SK-N-SH treated with all-trans-retinoic acid at 6 μM for 48 hours (cell line): ENCODE results near the gene AP3D1.

ENCODE experiments used
- ARNTL ChIP-seq: fragments of 450-650 bp; formaldehyde crosslinking; IDR thresholded peaks from 2 replicates; pipeline ENCODE4 v1.5.0; 2020; ENCODE audit warnings: low read depth, mild to moderate bottlenecking, moderate library complexity, borderline replicate concordance
- CSRNP3 ChIP-seq: fragments of 250-450 bp; sonication (Bioruptor Pico); IDR thresholded peaks from 2 replicates; pipeline ENCODE4 v1.5.1; 2021; ENCODE audit warnings: mild to moderate bottlenecking, moderate library complexity
- ESRRG ChIP-seq: fragments of 250-450 bp; sonication (Bioruptor Pico); IDR thresholded peaks from 2 replicates; pipeline ENCODE4 v1.6.1; 2021; ENCODE audit warnings: mild to moderate bottlenecking
- GLIS3 ChIP-seq: fragments of 250-450 bp; sonication (Bioruptor Pico); IDR thresholded peaks from 2 replicates; pipeline ENCODE4 v1.5.0; 2020; ENCODE audit warnings: mild to moderate bottlenecking, moderate library complexity
- OSR1 ChIP-seq: fragments of 250-450 bp; sonication (Bioruptor Pico); IDR thresholded peaks from 2 replicates; pipeline ENCODE4 v1.8.0; 2022; ENCODE audit warnings: moderate library complexity, mild to moderate bottlenecking, inconsistent platforms
- TCF4 ChIP-seq: fragments of 250-450 bp; sonication (Bioruptor Pico); IDR thresholded peaks from 2 replicates; pipeline ENCODE4 v1.8.0; 2021; ENCODE audit warnings: mild to moderate bottlenecking, moderate library complexity, borderline replicate concordance
- TOX ChIP-seq: fragments of 250-450 bp; sonication (Bioruptor Pico); IDR thresholded peaks from 2 replicates; pipeline ENCODE4 v1.8.0; 2021; ENCODE audit warnings: mild to moderate bottlenecking, moderate library complexity, borderline replicate concordance
- TSHZ2 ChIP-seq: fragments of 250-450 bp; sonication (Bioruptor Pico); IDR thresholded peaks from 2 replicates; pipeline ENCODE4 v1.5.0; 2020; ENCODE audit warnings: mild to moderate bottlenecking, moderate library complexity
- ZC3H10 ChIP-seq: fragments of 250-450 bp; sonication (Bioruptor Pico); IDR thresholded peaks from 2 replicates; pipeline ENCODE4 v1.5.1; 2021; ENCODE audit warnings: mild to moderate bottlenecking, moderate library complexity
- ZFP30 ChIP-seq: fragments of 450-650 bp; formaldehyde crosslinking; IDR thresholded peaks from 2 replicates; pipeline ENCODE4 v1.5.0; 2022; ENCODE audit warnings: mild to moderate bottlenecking, moderate library complexity
- ZNF70 ChIP-seq: fragments of 450-650 bp; formaldehyde crosslinking; IDR thresholded peaks from 2 replicates; pipeline ENCODE4 v1.5.0; 2020; ENCODE audit warnings: mild to moderate bottlenecking, moderate library complexity
- ZNF8 ChIP-seq: fragments of 450-650 bp; formaldehyde crosslinking; IDR thresholded peaks from 2 replicates; pipeline ENCODE4 v1.5.0; 2020; ENCODE audit warnings: mild to moderate bottlenecking, moderate library complexity
- TF ChIP-seq, protein P1 (sequence below): fragments of 250-450 bp; sonication (Bioruptor Pico); IDR thresholded peaks from 2 replicates; pipeline ENCODE4 v1.8.0; 2020; ENCODE audit warnings: mild to moderate bottlenecking, moderate library complexity, borderline replicate concordance
- TF ChIP-seq, protein P2 (sequence below): fragments of 250-450 bp; sonication (Bioruptor Pico); IDR thresholded peaks from 2 replicates; pipeline ENCODE4 v1.5.1; 2020; ENCODE audit warnings: low read depth, mild to moderate bottlenecking, moderate library complexity

- TF ChIP-seq, protein P1, sequence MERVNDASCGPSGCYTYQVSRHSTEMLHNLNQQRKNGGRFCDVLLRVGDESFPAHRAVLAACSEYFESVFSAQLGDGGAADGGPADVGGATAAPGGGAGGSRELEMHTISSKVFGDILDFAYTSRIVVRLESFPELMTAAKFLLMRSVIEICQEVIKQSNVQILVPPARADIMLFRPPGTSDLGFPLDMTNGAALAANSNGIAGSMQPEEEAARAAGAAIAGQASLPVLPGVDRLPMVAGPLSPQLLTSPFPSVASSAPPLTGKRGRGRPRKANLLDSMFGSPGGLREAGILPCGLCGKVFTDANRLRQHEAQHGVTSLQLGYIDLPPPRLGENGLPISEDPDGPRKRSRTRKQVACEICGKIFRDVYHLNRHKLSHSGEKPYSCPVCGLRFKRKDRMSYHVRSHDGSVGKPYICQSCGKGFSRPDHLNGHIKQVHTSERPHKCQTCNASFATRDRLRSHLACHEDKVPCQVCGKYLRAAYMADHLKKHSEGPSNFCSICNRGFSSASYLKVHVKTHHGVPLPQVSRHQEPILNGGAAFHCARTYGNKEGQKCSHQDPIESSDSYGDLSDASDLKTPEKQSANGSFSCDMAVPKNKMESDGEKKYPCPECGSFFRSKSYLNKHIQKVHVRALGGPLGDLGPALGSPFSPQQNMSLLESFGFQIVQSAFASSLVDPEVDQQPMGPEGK = no peak
- TF ChIP-seq TCF4 (CRISPR knock-in tag) = no peak
- no peak for TF ChIP-seq ARNTL (CRISPR knock-in tag)
- TF ChIP-seq CSRNP3 (CRISPR knock-in tag) = no peak
- no peak for TF ChIP-seq ZNF70 (CRISPR knock-in tag)
- TF ChIP-seq ZNF8 (CRISPR knock-in tag) = no peak
- no peak for TF ChIP-seq ESRRG (CRISPR knock-in tag)
- TF ChIP-seq, protein P2, sequence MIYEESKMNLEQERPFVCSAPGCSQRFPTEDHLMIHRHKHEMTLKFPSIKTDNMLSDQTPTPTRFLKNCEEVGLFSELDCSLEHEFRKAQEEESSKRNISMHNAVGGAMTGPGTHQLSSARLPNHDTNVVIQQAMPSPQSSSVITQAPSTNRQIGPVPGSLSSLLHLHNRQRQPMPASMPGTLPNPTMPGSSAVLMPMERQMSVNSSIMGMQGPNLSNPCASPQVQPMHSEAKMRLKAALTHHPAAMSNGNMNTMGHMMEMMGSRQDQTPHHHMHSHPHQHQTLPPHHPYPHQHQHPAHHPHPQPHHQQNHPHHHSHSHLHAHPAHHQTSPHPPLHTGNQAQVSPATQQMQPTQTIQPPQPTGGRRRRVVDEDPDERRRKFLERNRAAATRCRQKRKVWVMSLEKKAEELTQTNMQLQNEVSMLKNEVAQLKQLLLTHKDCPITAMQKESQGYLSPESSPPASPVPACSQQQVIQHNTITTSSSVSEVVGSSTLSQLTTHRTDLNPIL (CRISPR knock-in tag) = no peak
- TF ChIP-seq ZFP30 (CRISPR knock-in tag) = no peak
- no peak for TF ChIP-seq TOX (CRISPR knock-in tag)
- no peak for TF ChIP-seq OSR1 (CRISPR knock-in tag)
- TF ChIP-seq ZC3H10 (CRISPR knock-in tag) = no peak
- TF ChIP-seq GLIS3 (CRISPR knock-in tag) = no peak
- TF ChIP-seq TSHZ2 (CRISPR knock-in tag) = no peak
Measured at GRCh38 chr19:2160379-2160778, 9.0 kb upstream of the AP3D1 start.
